ENCODE results near the gene HDAC9. TPM values are rescaled to one million over a fixed set of nuclear protein-coding genes. Genes with fewer than 3 reads are reported as not detected.

Gene HDAC9
- total RNA-seq, 1 experiment from 2014 or later = 7.7 TPM

DNA sequence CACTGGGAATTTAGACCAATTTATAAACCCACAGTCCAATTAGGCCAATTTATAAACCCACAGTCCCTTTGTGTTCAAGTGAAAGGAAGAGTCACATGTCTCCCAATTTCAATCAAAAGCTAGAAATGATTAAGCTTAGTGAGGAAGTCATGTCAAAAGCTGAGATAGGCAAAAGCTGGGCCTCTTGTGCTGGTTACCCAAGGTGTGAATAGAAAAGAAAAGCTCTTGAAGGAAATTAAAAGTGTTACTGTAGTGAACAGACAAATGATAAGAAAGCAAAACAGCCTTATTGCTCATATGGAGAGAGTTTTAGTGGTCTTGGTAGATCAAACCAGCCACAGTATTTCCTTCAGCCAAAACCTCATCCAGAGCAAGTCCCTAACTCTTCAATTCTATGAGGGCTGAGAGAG, 245.0 kb downstream of the HDAC9 start:
- Histone ChIP-seq H4K5ac (ENCODE audit: insufficient read length, low read depth, low read length) (no peak overlapping the region), H2AFZ (ENCODE audit: low read length) (no peak overlapping the region), H4K8ac (replicated peaks; ENCODE audit: insufficient read length, low read depth, low read length) (no peak overlapping the region), H3T11ph (ENCODE audit: low read length) (no peak overlapping the region), H3K79me2 (ENCODE audit: insufficient read depth, low read length) (no peaks in the 10 kb centered on the region), H2BK120ac (ENCODE audit: low read depth, low read length, poor library complexity, severe bottlenecking) (no peak overlapping the region), H3K4ac (ENCODE audit: low read depth, low read length) (no peak overlapping the region), H3K14ac (ENCODE audit: insufficient read depth, low read length) (no peak overlapping the region), H3K27me3 (ENCODE audit: insufficient read depth, low read length) (no peaks in the 10 kb centered on the region), H2BK12ac (ENCODE audit: insufficient read length, low read depth, low read length) (no peak overlapping the region), H2BK5ac (ENCODE audit: insufficient read length, low read length) (no peak overlapping the region), H3K23ac (ENCODE audit: insufficient read length, low read depth, low read length) (no peak overlapping the region), H3K4me2 (ENCODE audit: insufficient read depth, insufficient read length, low read length) (no peak overlapping the region), H2BK20ac (ENCODE audit: low read depth, low read length, poor library complexity, severe bottlenecking) (no peak overlapping the region), H3K23me2 (ENCODE audit: insufficient read length, low read depth, low read length, poor library complexity, severe bottlenecking) (no peaks in the 10 kb centered on the region), H3K9me3 (ENCODE audit: control insufficient read depth, low read depth, low read length) (no peaks in the 10 kb centered on the region), H3K27ac (ENCODE audit: insufficient read length, low read depth, low read length) (no peak overlapping the region), H3K56ac (ENCODE audit: insufficient read length, low read depth, low read length) (no peak overlapping the region), H2AK5ac (ENCODE audit: insufficient read length, low read length) (no peak overlapping the region), H2BK15ac (ENCODE audit: low read depth, low read length) (no peak overlapping the region), H4K20me1 (ENCODE audit: control insufficient read depth, insufficient read depth, insufficient read length) (no peaks in the 10 kb centered on the region), H3K18ac (ENCODE audit: insufficient read length, low read depth, low read length) (no peak overlapping the region), H4K91ac (ENCODE audit: insufficient read length, low read depth, low read length) (no peak overlapping the region), H3K79me1 (ENCODE audit: insufficient read depth, low read depth, low read length, poor library complexity, severe bottlenecking) (no peaks in the 10 kb centered on the region), H3K4me1 (ENCODE audit: insufficient read depth, low read length) (no peaks in the 10 kb centered on the region), H3K9ac (ENCODE audit: extremely low read depth, insufficient read length, low read length) (no peak overlapping the region)
- Mint-ChIP-seq H3K27me3 (ENCODE audit: low read depth) (no peaks in the 10 kb centered on the region), H3K27ac (no peak overlapping the region), H3K36me3 (ENCODE audit: insufficient read depth in 1 of 3, low read depth in 3 of 3) (no peaks in the 10 kb centered on the region), H3K4me3 (no peak overlapping the region), H3K4me1 (no peaks in the 10 kb centered on the region), H3K9me3 (peaks cover 0 to 2% of the 10 kb centered on the region in 2 experiments; a peak in 1 of 5 replicates)
- no peak for DNase-seq
- TF ChIP-seq, protein P1, sequence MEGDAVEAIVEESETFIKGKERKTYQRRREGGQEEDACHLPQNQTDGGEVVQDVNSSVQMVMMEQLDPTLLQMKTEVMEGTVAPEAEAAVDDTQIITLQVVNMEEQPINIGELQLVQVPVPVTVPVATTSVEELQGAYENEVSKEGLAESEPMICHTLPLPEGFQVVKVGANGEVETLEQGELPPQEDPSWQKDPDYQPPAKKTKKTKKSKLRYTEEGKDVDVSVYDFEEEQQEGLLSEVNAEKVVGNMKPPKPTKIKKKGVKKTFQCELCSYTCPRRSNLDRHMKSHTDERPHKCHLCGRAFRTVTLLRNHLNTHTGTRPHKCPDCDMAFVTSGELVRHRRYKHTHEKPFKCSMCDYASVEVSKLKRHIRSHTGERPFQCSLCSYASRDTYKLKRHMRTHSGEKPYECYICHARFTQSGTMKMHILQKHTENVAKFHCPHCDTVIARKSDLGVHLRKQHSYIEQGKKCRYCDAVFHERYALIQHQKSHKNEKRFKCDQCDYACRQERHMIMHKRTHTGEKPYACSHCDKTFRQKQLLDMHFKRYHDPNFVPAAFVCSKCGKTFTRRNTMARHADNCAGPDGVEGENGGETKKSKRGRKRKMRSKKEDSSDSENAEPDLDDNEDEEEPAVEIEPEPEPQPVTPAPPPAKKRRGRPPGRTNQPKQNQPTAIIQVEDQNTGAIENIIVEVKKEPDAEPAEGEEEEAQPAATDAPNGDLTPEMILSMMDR (conservative IDR thresholded peaks at IDR 0.05) = no peak

Data from H9 (cell line).